Bronchial epithelial cell (primary cell): ENCODE measurements around the gene IFT80. TPM values are rescaled to one million over a fixed set of nuclear protein-coding genes. Genes with fewer than 3 reads are reported as not detected.

Source experiments
- DNase-seq: peaks from one replicate; pipeline ENCODE4 v3.0.0-alpha.2; 2010; ENCODE audit warnings: low read depth
- FAIRE-seq: peaks from 2 replicates; lab custom pipeline; 2011; peaks lifted over from hg19 to GRCh38; lab: Jason Lieb, UNC
- H3K27me3 ChIP-seq: 2 replicates; pipeline ENCODE4 v1.5.1; 2011; ENCODE audit warnings: low read length; ENCODE audit not compliant: control insufficient read depth, insufficient read depth
- H3K36me3 ChIP-seq: 2 replicates; pipeline ENCODE4 v1.5.1; 2011; ENCODE audit warnings: low read length; ENCODE audit not compliant: control insufficient read depth, insufficient read depth
- H3K4me3 ChIP-seq: 2 replicates; pipeline ENCODE4 v1.5.1; 2011; ENCODE audit warnings: mild to moderate bottlenecking, low read depth, low read length, control low read depth
- CTCF ChIP-seq: IDR thresholded peaks from 2 replicates; pipeline ENCODE4 v1.5.1; 2011; ENCODE audit warnings: mild to moderate bottlenecking, moderate library complexity, low read length, control low read depth, inconsistent platforms; ENCODE audit not compliant: insufficient read depth, severe bottlenecking
- total RNA-seq: library from RNA; depleted of rRNA; stranded (reverse); fragments of >200 nt; gene quantifications from 2 replicates; pipeline ENCODE4 v1.2.1, GENCODE V29; 2014

IFT80 gene
- total RNA-seq, 1 donor from 2014 or later: 16.8 TPM

- Histone ChIP-seq H3K36me3 (no peaks in the 10 kb centered on the region), H3K27me3 (no peaks in the 10 kb centered on the region), H3K4me3 (no peak overlapping the region)
- no peak for FAIRE-seq
- TF ChIP-seq CTCF: no peak
- no peak for DNase-seq
Observed at GRCh38 chr3:160296591-160296990, 102.4 kb downstream of the IFT80 start.

GRCh38 chr3:160291909-160292299 is 107.1 kb downstream of the IFT80 start:
- FAIRE-seq (no peak), DNase-seq (no peak)
- no peak for TF ChIP-seq CTCF
- Histone ChIP-seq H3K27me3 (no peaks in the 10 kb centered on the region), H3K4me3 (no peak overlapping the region), H3K36me3 (no peaks in the 10 kb centered on the region)

GRCh38 chr3:160291290-160291908 is 107.6 kb downstream of the IFT80 start:
- no peaks in the 10 kb centered on the region for H3K27me3 ChIP-seq
- H3K4me3 ChIP-seq: no peak overlapping the region
- H3K36me3 ChIP-seq: no peaks in the 10 kb centered on the region
- FAIRE-seq (no peak), DNase-seq (no peak)
- TF ChIP-seq CTCF: no peak

- H3K4me3 ChIP-seq: no peak overlapping the region
- no peaks in the 10 kb centered on the region for H3K27me3 ChIP-seq
- FAIRE-seq (no peak), DNase-seq (no peak)
- TF ChIP-seq CTCF: no peak
- H3K36me3 ChIP-seq: no peaks in the 10 kb centered on the region
Observed at GRCh38 chr3:160287666-160288065, 111.4 kb downstream of the IFT80 start.

- no peak for DNase-seq
- Histone ChIP-seq H3K27me3 (no peaks in the 10 kb centered on the region), H3K36me3 (no peaks in the 10 kb centered on the region), H3K4me3 (no peak overlapping the region)
- FAIRE-seq: no peak
- TF ChIP-seq CTCF: no peak
Observed at GRCh38 chr3:160286231-160286630, 112.8 kb downstream of the IFT80 start.

- Histone ChIP-seq H3K36me3 (no peaks in the 10 kb centered on the region), H3K4me3 (no peak overlapping the region), H3K27me3 (no peaks in the 10 kb centered on the region)
- FAIRE-seq: no peak
- no peak for TF ChIP-seq CTCF
- no peak for DNase-seq
Observed at GRCh38 chr3:160280836-160281235, 118.2 kb downstream of the IFT80 start.
